Parathyroid adenoma (tissue), 2 donors: ENCODE measurements around the gene LETM1.

Source experiments
- H2AFZ ChIP-seq: fragments of 300-600 bp; sonication (generic); one replicate; pipeline ENCODE4 v1.7.0; 2017; ENCODE audit warnings: antibody characterized with exemption, mild to moderate bottlenecking
- H3K27ac ChIP-seq: fragments of 300-600 bp; sonication (generic); one replicate; pipeline ENCODE4 v1.7.0; 2017
- H3K27me3 ChIP-seq: fragments of 300-600 bp; sonication (generic); one replicate; pipeline ENCODE4 v1.7.0; 2017; ENCODE audit warnings: low read length; ENCODE audit not compliant: control insufficient read depth, insufficient read depth
- H3K36me3 ChIP-seq: fragments of 300-600 bp; sonication (generic); one replicate; pipeline ENCODE4 v1.7.0; 2017; ENCODE audit warnings: low read length; ENCODE audit not compliant: control insufficient read depth, insufficient read depth
- H3K4me1 ChIP-seq: fragments of 300-600 bp; sonication (generic); one replicate; pipeline ENCODE4 v1.7.0; 2017; ENCODE audit warnings: control low read depth
- H3K4me2 ChIP-seq: fragments of 300-600 bp; sonication (generic); one replicate; pipeline ENCODE4 v1.7.0; 2017; ENCODE audit warnings: low read length
- H3K4me3 ChIP-seq: fragments of 300-600 bp; sonication (generic); one replicate; pipeline ENCODE4 v1.7.0; 2017; ENCODE audit warnings: low read depth, low read length
- H3K79me2 ChIP-seq: fragments of 300-600 bp; sonication (generic); one replicate; pipeline ENCODE4 v1.7.0; 2017; ENCODE audit warnings: control low read depth
- H3K9ac ChIP-seq: fragments of 300-600 bp; sonication (generic); one replicate; pipeline ENCODE4 v1.7.0; 2017; ENCODE audit warnings: mild to moderate bottlenecking
- H3K9me3 ChIP-seq: fragments of 300-600 bp; sonication (generic); one replicate; pipeline ENCODE4 v1.7.0; 2017; ENCODE audit warnings: low read length; ENCODE audit not compliant: control insufficient read depth
- TF ChIP-seq, protein P1 (sequence below): fragments of 300-600 bp; sonication (generic); IDR thresholded peaks from one replicate; pipeline ENCODE4 v1.7.0; 2017; ENCODE audit warnings: antibody characterized with exemption, mild to moderate bottlenecking
- donor health status: primary hyperparathyroidism.

The LETM1 gene

DNA sequence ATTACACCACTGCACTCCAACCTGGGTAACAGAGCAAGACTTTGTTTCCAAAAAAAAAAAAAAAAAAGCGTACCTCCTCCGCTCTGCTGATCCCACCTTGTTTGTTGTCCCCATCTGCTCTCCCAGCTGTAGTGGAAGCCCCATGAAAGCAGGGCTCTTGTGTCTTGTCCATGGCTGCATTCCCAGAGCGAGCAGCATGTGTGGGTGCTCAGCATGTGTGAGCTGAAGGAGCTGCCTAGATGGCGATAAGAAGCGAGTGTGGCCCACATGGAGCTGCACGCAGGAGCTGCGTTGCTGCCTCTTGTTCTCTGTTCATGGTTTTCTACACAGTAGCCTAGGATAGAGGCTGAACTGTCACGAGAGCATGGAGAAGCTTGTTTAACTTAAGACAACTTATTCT is 27.6 kb upstream of the LETM1 start:
- Histone ChIP-seq H3K9ac (no peak overlapping the region), H3K4me3 (no peak overlapping the region), H3K4me2 (no peak overlapping the region), H3K9me3 (no peaks in the 10 kb centered on the region), H2AFZ (no peak overlapping the region), H3K79me2 (peaks cover 33% of the 10 kb centered on the region), H3K4me1 (no peaks in the 10 kb centered on the region), H3K36me3 (no peaks in the 10 kb centered on the region), H3K27me3 (no peaks in the 10 kb centered on the region), H3K27ac (no peak overlapping the region)
- TF ChIP-seq, protein P1, sequence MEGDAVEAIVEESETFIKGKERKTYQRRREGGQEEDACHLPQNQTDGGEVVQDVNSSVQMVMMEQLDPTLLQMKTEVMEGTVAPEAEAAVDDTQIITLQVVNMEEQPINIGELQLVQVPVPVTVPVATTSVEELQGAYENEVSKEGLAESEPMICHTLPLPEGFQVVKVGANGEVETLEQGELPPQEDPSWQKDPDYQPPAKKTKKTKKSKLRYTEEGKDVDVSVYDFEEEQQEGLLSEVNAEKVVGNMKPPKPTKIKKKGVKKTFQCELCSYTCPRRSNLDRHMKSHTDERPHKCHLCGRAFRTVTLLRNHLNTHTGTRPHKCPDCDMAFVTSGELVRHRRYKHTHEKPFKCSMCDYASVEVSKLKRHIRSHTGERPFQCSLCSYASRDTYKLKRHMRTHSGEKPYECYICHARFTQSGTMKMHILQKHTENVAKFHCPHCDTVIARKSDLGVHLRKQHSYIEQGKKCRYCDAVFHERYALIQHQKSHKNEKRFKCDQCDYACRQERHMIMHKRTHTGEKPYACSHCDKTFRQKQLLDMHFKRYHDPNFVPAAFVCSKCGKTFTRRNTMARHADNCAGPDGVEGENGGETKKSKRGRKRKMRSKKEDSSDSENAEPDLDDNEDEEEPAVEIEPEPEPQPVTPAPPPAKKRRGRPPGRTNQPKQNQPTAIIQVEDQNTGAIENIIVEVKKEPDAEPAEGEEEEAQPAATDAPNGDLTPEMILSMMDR: no peak

DNA sequence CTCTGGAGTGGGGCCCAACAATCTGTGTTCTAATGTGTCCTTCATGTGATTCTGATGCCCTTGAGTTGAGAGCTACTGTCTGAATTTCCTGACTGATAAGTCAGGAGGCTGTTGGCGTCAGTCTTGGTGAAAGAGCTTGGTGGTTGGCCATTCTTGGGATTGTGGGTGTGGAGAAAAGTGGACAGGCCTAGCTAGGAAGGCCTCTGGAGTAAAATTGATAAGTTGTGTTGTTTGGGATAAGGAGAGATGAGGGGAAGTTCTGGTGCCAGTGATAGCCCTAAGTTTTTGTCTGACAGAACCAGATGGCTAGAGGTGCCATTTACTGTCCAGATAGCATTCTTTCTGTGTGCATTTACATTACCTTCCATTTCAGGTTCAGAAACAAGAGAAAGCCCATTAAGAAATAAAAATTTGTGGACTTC is 26.9 kb upstream of the LETM1 start:
- H3K9ac ChIP-seq: no peak overlapping the region
- no peak overlapping the region for H3K4me3 ChIP-seq
- no peak overlapping the region for H3K4me2 ChIP-seq
- H3K27ac ChIP-seq: no peak overlapping the region
- H3K9me3 ChIP-seq: no peaks in the 10 kb centered on the region
- no peak overlapping the region for H2AFZ ChIP-seq
- TF ChIP-seq, protein P1: no peak
- no peaks in the 10 kb centered on the region for H3K4me1 ChIP-seq
- no peaks in the 10 kb centered on the region for H3K27me3 ChIP-seq
- H3K36me3 ChIP-seq: no peaks in the 10 kb centered on the region
- H3K79me2 ChIP-seq: peaks cover 37% of the 10 kb centered on the region

DNA sequence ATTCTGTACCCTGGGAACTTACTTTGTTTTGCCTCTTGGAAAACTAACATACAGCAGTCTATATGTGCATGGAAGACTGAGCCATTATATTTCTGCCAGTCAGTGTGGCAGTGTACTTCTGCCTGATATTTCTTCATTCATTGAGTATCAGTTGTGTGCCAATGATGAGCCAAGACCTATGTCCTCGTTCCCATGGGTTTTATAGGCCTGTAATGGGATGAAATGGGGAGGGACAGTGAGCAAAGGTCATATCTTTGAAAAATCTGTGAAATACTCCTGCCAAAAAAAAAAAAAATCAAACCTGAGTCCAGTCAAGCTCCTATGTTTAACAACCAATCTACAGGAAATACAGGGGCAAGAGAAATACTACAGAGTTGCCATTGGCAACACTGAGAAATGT is 24.4 kb upstream of the LETM1 start:
- Histone ChIP-seq H3K4me3 (no peak overlapping the region), H3K27ac (no peak overlapping the region), H3K79me2 (peaks cover 50% of the 10 kb centered on the region), H3K9ac (no peak overlapping the region), H3K4me1 (no peaks in the 10 kb centered on the region), H3K27me3 (no peaks in the 10 kb centered on the region), H3K36me3 (no peaks in the 10 kb centered on the region), H3K9me3 (no peaks in the 10 kb centered on the region), H2AFZ (no peak overlapping the region), H3K4me2 (no peak overlapping the region)
- TF ChIP-seq, protein P1: no peak

DNA sequence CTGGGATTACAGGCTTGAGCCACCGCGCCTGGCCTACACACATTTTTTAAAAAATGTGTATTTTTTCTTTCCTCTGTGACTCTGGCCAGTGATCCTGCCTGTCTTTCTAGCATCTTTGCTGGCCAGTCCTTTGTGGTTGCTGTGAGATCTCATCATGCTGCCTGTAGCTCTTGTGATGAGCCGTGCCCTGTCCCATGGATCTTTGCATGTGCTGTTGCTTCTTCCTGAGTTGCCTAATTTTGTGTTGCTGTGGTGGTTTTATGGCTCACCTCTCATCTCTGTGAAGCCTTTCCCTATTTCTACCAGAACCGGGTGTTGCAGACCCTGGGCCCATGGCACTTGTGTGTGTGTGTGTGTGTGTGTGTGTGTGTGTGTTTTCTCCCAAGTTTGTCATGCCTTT is 23.5 kb upstream of the LETM1 start:
- Histone ChIP-seq H3K9ac (no peak overlapping the region), H3K4me1 (no peaks in the 10 kb centered on the region), H3K27me3 (no peaks in the 10 kb centered on the region), H3K9me3 (no peaks in the 10 kb centered on the region), H3K36me3 (no peaks in the 10 kb centered on the region), H2AFZ (no peak overlapping the region), H3K79me2 (peaks cover 55% of the 10 kb centered on the region), H3K27ac (no peak overlapping the region), H3K4me2 (no peak overlapping the region), H3K4me3 (no peak overlapping the region)
- TF ChIP-seq, protein P1: no peak

DNA sequence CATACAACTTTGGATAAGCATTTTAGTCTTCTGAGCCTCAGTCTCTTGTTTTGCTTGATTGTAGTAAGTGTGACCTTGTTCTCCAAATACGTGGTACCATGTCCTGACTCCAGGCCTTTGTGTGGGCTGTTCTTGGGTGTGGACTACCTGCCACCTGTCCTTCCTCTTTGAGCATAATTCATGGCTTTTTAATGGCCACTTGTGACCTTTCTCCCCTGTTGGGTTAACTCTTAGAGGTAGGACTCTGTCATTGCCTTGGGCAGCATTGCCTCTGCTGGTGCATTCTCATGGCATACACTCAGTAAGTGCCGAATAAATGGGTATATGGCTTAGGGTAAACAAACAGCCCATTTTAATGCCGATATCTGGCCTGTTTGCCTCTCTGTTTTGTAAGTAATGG is 18.2 kb upstream of the LETM1 start:
- Histone ChIP-seq H3K27me3 (no peaks in the 10 kb centered on the region), H3K4me2 (no peak overlapping the region), H3K9me3 (no peaks in the 10 kb centered on the region), H2AFZ (no peak overlapping the region), H3K36me3 (no peaks in the 10 kb centered on the region), H3K4me1 (no peaks in the 10 kb centered on the region), H3K9ac (no peak overlapping the region), H3K79me2 (peaks cover 39% of the 10 kb centered on the region), H3K27ac (no peak overlapping the region), H3K4me3 (no peak overlapping the region)
- TF ChIP-seq, protein P1: no peak
